ENCODE results near the gene ZNF48. TPM values are rescaled to one million over a fixed set of nuclear protein-coding genes. Genes with fewer than 3 reads are reported as not detected.

Gene ZNF48
- total RNA-seq, 1 experiment from 2014 or later = 20.5 TPM

GRCh38 chr16:30356401-30357084 is 38.7 kb upstream of the ZNF48 start:
- H3K9ac ChIP-seq (ENCODE audit: low read length) = peak overlapping the region; percentile 77

GRCh38 chr16:30357085-30357714 is 38.0 kb upstream of the ZNF48 start:
- Histone ChIP-seq H3K9me3 (ENCODE audit: low read length) (no peaks in the 10 kb centered on the region), H3K27me3 (ENCODE audit: low read length) (no peaks in the 10 kb centered on the region), H3K79me2 (ENCODE audit: low read length) (peaks cover 38% of the 10 kb centered on the region), H4K20me1 (ENCODE audit: insufficient read depth, low read depth, low read length) (no peaks in the 10 kb centered on the region), H2AFZ (ENCODE audit: low read length) (no peak overlapping the region), H3K4me1 (ENCODE audit: low read length) (peaks cover 47% of the 10 kb centered on the region), H3K4me2 (ENCODE audit: low read depth, low read length, poor library complexity, severe bottlenecking) (peak overlapping the region; percentile 93), H3K36me3 (ENCODE audit: insufficient read depth, low read length) (peaks cover 6% of the 10 kb centered on the region; the same call in 1 of the 2 replicates), H3K9ac (ENCODE audit: low read length) (peak overlapping the region; percentile 77), H3K27ac (ENCODE audit: low read length) (peak overlapping the region; percentile 59), H3K4me3 (ENCODE audit: low read length) (peak overlapping the region; percentile 98; the same call in 1 of the 2 replicates), H3K9me2 (replicated peaks; ENCODE audit: insufficient read depth, low read length) (no peaks in the 10 kb centered on the region)
- no peak for DNase-seq

More at GRCh38 chr16:30356401-30357084, 38.7 kb upstream of the ZNF48 start:
- no peaks in the 10 kb centered on the region for H3K9me2 ChIP-seq (replicated peaks; ENCODE audit: insufficient read depth, low read length)
- H2AFZ ChIP-seq (ENCODE audit: low read length) = no peak overlapping the region
- H3K79me2 ChIP-seq (ENCODE audit: low read length) = peaks cover 42% of the 10 kb centered on the region
- H3K36me3 ChIP-seq (ENCODE audit: insufficient read depth, low read length) = peaks cover 5% of the 10 kb centered on the region; the same call in 1 of the 2 replicates
- no peak for DNase-seq
- no peaks in the 10 kb centered on the region for H3K27me3 ChIP-seq (ENCODE audit: low read length)
- peak overlapping the region; percentile 93 for H3K4me2 ChIP-seq (ENCODE audit: low read depth, low read length, poor library complexity, severe bottlenecking)
- no peaks in the 10 kb centered on the region for H4K20me1 ChIP-seq (ENCODE audit: insufficient read depth, low read depth, low read length)
- peaks cover 54% of the 10 kb centered on the region for H3K4me1 ChIP-seq (ENCODE audit: low read length)
- no peaks in the 10 kb centered on the region for H3K9me3 ChIP-seq (ENCODE audit: low read length)
- H3K4me3 ChIP-seq (ENCODE audit: low read length) = peak overlapping the region; percentile 98; the same call in 1 of the 2 replicates
- H3K27ac ChIP-seq (ENCODE audit: low read length) = peak overlapping the region; percentile 59

- no peaks in the 10 kb centered on the region for H3K27me3 ChIP-seq (ENCODE audit: low read length)
- H3K79me2 ChIP-seq (ENCODE audit: low read length) = peaks cover 42% of the 10 kb centered on the region
- no peaks in the 10 kb centered on the region for H4K20me1 ChIP-seq (ENCODE audit: insufficient read depth, low read depth, low read length)
Measured at GRCh38 chr16:30357715-30358576, 37.3 kb upstream of the ZNF48 start.

GRCh38 chr16:30358577-30358936 is 36.7 kb upstream of the ZNF48 start:
- peaks cover 9% of the 10 kb centered on the region; the same call in 1 of the 2 replicates for H3K36me3 ChIP-seq (ENCODE audit: insufficient read depth, low read length)

More at GRCh38 chr16:30357715-30358576, 37.3 kb upstream of the ZNF48 start:
- Histone ChIP-seq H3K4me2 (ENCODE audit: low read depth, low read length, poor library complexity, severe bottlenecking) (no peak overlapping the region), H3K36me3 (ENCODE audit: insufficient read depth, low read length) (peaks cover 4% of the 10 kb centered on the region; the same call in 1 of the 2 replicates), H3K27ac (ENCODE audit: low read length) (0 out of 2 replicates have a peak overlapping the region, but pooled peaks have one; percentile 59), H3K9ac (ENCODE audit: low read length) (no peak overlapping the region), H3K4me3 (ENCODE audit: low read length) (no peak overlapping the region), H3K4me1 (ENCODE audit: low read length) (peaks cover 40% of the 10 kb centered on the region), H3K9me3 (ENCODE audit: low read length) (no peaks in the 10 kb centered on the region), H3K9me2 (replicated peaks; ENCODE audit: insufficient read depth, low read length) (no peaks in the 10 kb centered on the region), H2AFZ (ENCODE audit: low read length) (no peak overlapping the region)
- DNase-seq = no peak

GRCh38 chr16:30358990-30359870 is 36.0 kb upstream of the ZNF48 start:
- Histone ChIP-seq H3K9me2 (replicated peaks; ENCODE audit: insufficient read depth, low read length) (no peaks in the 10 kb centered on the region), H2AFZ (ENCODE audit: low read length) (no peak overlapping the region), H3K27ac (ENCODE audit: low read length) (no peak overlapping the region), H3K4me1 (ENCODE audit: low read length) (peaks cover 28% of the 10 kb centered on the region), H3K9ac (ENCODE audit: low read length) (no peak overlapping the region), H3K27me3 (ENCODE audit: low read length) (no peaks in the 10 kb centered on the region), H4K20me1 (ENCODE audit: insufficient read depth, low read depth, low read length) (no peaks in the 10 kb centered on the region), H3K79me2 (ENCODE audit: low read length) (peaks cover 38% of the 10 kb centered on the region), H3K9me3 (ENCODE audit: low read length) (no peaks in the 10 kb centered on the region), H3K36me3 (ENCODE audit: insufficient read depth, low read length) (peaks cover 9% of the 10 kb centered on the region; the same call in 1 of the 2 replicates), H3K4me2 (ENCODE audit: low read depth, low read length, poor library complexity, severe bottlenecking) (no peak overlapping the region), H3K4me3 (ENCODE audit: low read length) (no peak overlapping the region)
- DNase-seq = no peak

More at GRCh38 chr16:30358577-30358936, 36.7 kb upstream of the ZNF48 start:
- no peak overlapping the region for H3K9ac ChIP-seq (ENCODE audit: low read length)
- no peaks in the 10 kb centered on the region for H3K9me2 ChIP-seq (replicated peaks; ENCODE audit: insufficient read depth, low read length)
- H3K27ac ChIP-seq (ENCODE audit: low read length) = no peak overlapping the region
- no peak for DNase-seq
- H4K20me1 ChIP-seq (ENCODE audit: insufficient read depth, low read depth, low read length) = no peaks in the 10 kb centered on the region
- no peak overlapping the region for H3K4me3 ChIP-seq (ENCODE audit: low read length)
- peaks cover 42% of the 10 kb centered on the region for H3K79me2 ChIP-seq (ENCODE audit: low read length)
- no peak overlapping the region for H3K4me2 ChIP-seq (ENCODE audit: low read depth, low read length, poor library complexity, severe bottlenecking)
- no peaks in the 10 kb centered on the region for H3K27me3 ChIP-seq (ENCODE audit: low read length)
- H3K4me1 ChIP-seq (ENCODE audit: low read length) = peaks cover 34% of the 10 kb centered on the region
- H2AFZ ChIP-seq (ENCODE audit: low read length) = no peak overlapping the region
- no peaks in the 10 kb centered on the region for H3K9me3 ChIP-seq (ENCODE audit: low read length)

- H3K27me3 ChIP-seq (ENCODE audit: low read length) = no peaks in the 10 kb centered on the region
- no peak overlapping the region for H3K4me3 ChIP-seq (ENCODE audit: low read length)
- H3K4me1 ChIP-seq (ENCODE audit: low read length) = peaks cover 28% of the 10 kb centered on the region
- H4K20me1 ChIP-seq (ENCODE audit: insufficient read depth, low read depth, low read length) = no peaks in the 10 kb centered on the region; the same call in 1 of the 2 replicates
- H3K9me2 ChIP-seq (replicated peaks; ENCODE audit: insufficient read depth, low read length) = no peaks in the 10 kb centered on the region
- no peaks in the 10 kb centered on the region for H3K9me3 ChIP-seq (ENCODE audit: low read length)
- H3K27ac ChIP-seq (ENCODE audit: low read length) = no peak overlapping the region
- peaks cover 38% of the 10 kb centered on the region for H3K79me2 ChIP-seq (ENCODE audit: low read length)
- no peak overlapping the region for H3K4me2 ChIP-seq (ENCODE audit: low read depth, low read length, poor library complexity, severe bottlenecking)
- no peak overlapping the region for H2AFZ ChIP-seq (ENCODE audit: low read length)
- DNase-seq = no peak
- H3K36me3 ChIP-seq (ENCODE audit: insufficient read depth, low read length) = peaks cover 15% of the 10 kb centered on the region; the same call in 1 of the 2 replicates
- no peak overlapping the region for H3K9ac ChIP-seq (ENCODE audit: low read length)
Measured at GRCh38 chr16:30359871-30360170, 35.4 kb upstream of the ZNF48 start.

- Histone ChIP-seq H4K20me1 (ENCODE audit: insufficient read depth, low read depth, low read length) (no peaks in the 10 kb centered on the region; the same call in 1 of the 2 replicates), H3K36me3 (ENCODE audit: insufficient read depth, low read length) (peaks cover 21% of the 10 kb centered on the region; the same call in 1 of the 2 replicates), H3K27me3 (ENCODE audit: low read length) (no peaks in the 10 kb centered on the region), H3K9me2 (replicated peaks; ENCODE audit: insufficient read depth, low read length) (no peaks in the 10 kb centered on the region), H3K4me3 (ENCODE audit: low read length) (no peak overlapping the region), H3K4me1 (ENCODE audit: low read length) (peaks cover 18% of the 10 kb centered on the region), H3K79me2 (ENCODE audit: low read length) (peaks cover 49% of the 10 kb centered on the region), H3K9ac (ENCODE audit: low read length) (no peak overlapping the region), H3K27ac (ENCODE audit: low read length) (no peak overlapping the region), H2AFZ (ENCODE audit: low read length) (no peak overlapping the region), H3K4me2 (ENCODE audit: low read depth, low read length, poor library complexity, severe bottlenecking) (no peak overlapping the region), H3K9me3 (ENCODE audit: low read length) (no peaks in the 10 kb centered on the region)
- no peak for DNase-seq
Measured at GRCh38 chr16:30361180-30361579, 34.0 kb upstream of the ZNF48 start.
